ENCODE data around the gene MME. TPM values are rescaled to one million over a fixed set of nuclear protein-coding genes. Genes with fewer than 3 reads are reported as not detected.

The MME gene
- total and polyA plus RNA-seq, 2 of the 8 experiments (the other 6 are each of a cell fraction or from before 2014, with no cell fraction given), result 5.0 to 39.6 TPM

Other genes with a start within 250 kb of the MME start
- 0.38 and 0.47 TPM in 2 replicates for gene STRIT1, start 213.4 kb downstream of the MME start, total RNA-seq (2021; fragmentation: NEBNext Ultra II Directional; extraction: Animal tissue kit (Norgen Biotek cat#: 25700))
- 0.15 TPM in 1 of 2 replicates, not detected in the other for gene STRIT1, start 213.4 kb downstream of the MME start, polyA plus RNA-seq (2011; rRNA removed)

All from H1 (cell line).